ENCODE results near the gene GP5. TPM values are rescaled to one million over a fixed set of nuclear protein-coding genes. Genes with fewer than 3 reads are reported as not detected.

The GP5 gene
- polyA plus RNA-seq, 3 donors, result 0.12 TPM; not detected in 2

DNA sequence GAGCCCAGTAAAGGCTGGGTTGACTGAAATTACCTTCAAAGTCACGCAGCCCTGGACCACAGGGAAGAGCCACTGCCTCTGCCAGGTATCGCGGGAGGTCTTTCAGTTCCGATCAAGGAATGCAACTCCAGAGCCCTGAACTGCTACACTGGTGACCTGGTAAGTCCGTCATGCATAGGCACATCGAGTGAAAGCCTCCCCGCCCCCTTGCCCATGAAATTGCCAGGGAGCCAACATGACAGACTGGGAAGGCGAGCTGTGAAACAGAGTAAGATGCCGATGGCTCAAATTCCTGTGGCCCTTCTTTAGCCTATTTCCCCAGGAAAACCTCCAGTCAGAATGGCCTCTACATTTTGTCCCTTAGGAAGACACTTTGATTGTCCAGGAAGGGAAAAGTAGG is 2.3 kb upstream of the GP5 start:
- Mint-ChIP-seq H3K27ac (no peak overlapping the region), H3K36me3 (peaks cover 20 to 21% of the 10 kb centered on the region in 2 donors), H3K4me1 (peaks cover 21% of the 10 kb centered on the region), H3K9me3 (peaks cover 0 to 7% (median 2%) of the 10 kb centered on the region in 7 donors), H3K4me3 (no peak overlapping the region), H3K27me3 (ENCODE audit: low read depth in 3 of 3) (peaks cover 36 to 39% (median 37%) of the 10 kb centered on the region in 3 donors)
- TF ChIP-seq CTCF (IDR thresholded peaks at IDR 0.05), result no peak
- Histone ChIP-seq H3K4me2 (replicated peaks; ENCODE audit: extremely low read depth, low read length, poor library complexity, severe bottlenecking) (no peak overlapping the region), H3K4me1 (ENCODE audit: control insufficient read depth in 1 of 2, insufficient read depth in 2 of 2, low read length in 2 of 2) (peaks cover 18 to 20% of the 10 kb centered on the region in 2 donors), H4K20me1 (ENCODE audit: insufficient read depth, low read length) (no peaks in the 10 kb centered on the region), H3K27me3 (ENCODE audit: control insufficient read depth in 2 of 2, insufficient read depth in 2 of 2, low read length in 2 of 2) (peaks cover 23 to 37% of the 10 kb centered on the region in 2 donors), H3K9me3 (replicated peaks in 1 of 2; ENCODE audit: control insufficient read depth in 1 of 2, insufficient read depth in 1 of 2, low read length in 2 of 2) (peaks cover 0 to 15% of the 10 kb centered on the region in 2 donors), H2AFZ (ENCODE audit: insufficient read depth, low read depth, low read length, poor library complexity, severe bottlenecking) (no peak overlapping the region), H3K4me3 (replicated peaks in 1 of 3; ENCODE audit: low read depth in 2 of 3, low read length in 3 of 3) (no peak overlapping the region), H3K9ac (ENCODE audit: insufficient read depth, low read length, poor library complexity, severe bottlenecking) (no peak overlapping the region), H3K27ac (ENCODE audit: low read depth in 1 of 2, low read length in 2 of 2) (no peak overlapping the region), H3K79me2 (ENCODE audit: insufficient read depth, low read length) (no peaks in the 10 kb centered on the region), H3K36me3 (replicated peaks in 1 of 2; ENCODE audit: control insufficient read depth in 1 of 2, insufficient read depth in 2 of 2, low read length in 2 of 2) (peaks cover 3 to 26% of the 10 kb centered on the region in 2 donors)
- WGBS (ENCODE audit: insufficient coverage), result 98% methylated on average over 8 of the region's 9 CpGs
- intact Hi-C loops (cut with micrococcal nuclease), result loop anchor here in 1 of 2 donors (5.0 kb wide), 1 partner anchor 69 kb away; no protein-coding TSS in a partner anchor
- no peak for DNase-seq

DNA sequence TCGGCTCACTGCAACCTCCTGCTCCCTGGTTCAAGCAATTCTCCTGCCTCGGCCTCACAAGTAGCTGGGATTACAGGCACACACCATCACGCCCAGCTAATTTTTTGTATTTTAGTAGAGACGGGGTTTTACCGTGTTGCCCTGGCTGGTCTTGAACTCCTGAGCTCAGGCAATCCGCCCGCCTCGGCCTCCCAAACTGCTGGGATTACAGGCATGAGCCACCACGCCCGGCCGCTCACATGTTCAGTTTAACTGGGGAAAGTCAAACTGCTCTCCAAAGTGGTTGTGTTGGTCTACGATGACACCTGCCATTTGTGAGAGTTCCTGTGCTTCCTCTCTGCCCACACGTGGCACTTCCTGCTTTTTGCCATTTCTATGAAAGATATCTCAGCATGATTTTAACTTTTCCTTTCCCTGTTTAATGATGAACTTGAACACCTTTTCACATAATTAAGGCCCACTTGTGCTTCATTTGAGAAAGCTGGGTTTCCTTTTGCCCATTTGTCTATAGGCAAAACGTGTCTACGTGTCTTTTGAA is 877 bp upstream of the GP5 start:
- Histone ChIP-seq H3K27ac (ENCODE audit: low read depth in 1 of 2, low read length in 2 of 2) (no peak overlapping the region), H3K36me3 (replicated peaks in 1 of 2; ENCODE audit: control insufficient read depth in 1 of 2, insufficient read depth in 2 of 2, low read length in 2 of 2) (peaks cover 3 to 12% of the 10 kb centered on the region in 2 donors), H3K4me2 (replicated peaks; ENCODE audit: extremely low read depth, low read length, poor library complexity, severe bottlenecking) (no peak overlapping the region), H3K27me3 (ENCODE audit: control insufficient read depth in 2 of 2, insufficient read depth in 2 of 2, low read length in 2 of 2) (peaks cover 28 to 51% of the 10 kb centered on the region in 2 donors), H4K20me1 (ENCODE audit: insufficient read depth, low read length) (no peaks in the 10 kb centered on the region), H3K4me1 (ENCODE audit: control insufficient read depth in 1 of 2, insufficient read depth in 2 of 2, low read length in 2 of 2) (peaks cover 21 to 25% of the 10 kb centered on the region in 2 donors), H2AFZ (ENCODE audit: insufficient read depth, low read depth, low read length, poor library complexity, severe bottlenecking) (no peak overlapping the region), H3K9ac (ENCODE audit: insufficient read depth, low read length, poor library complexity, severe bottlenecking) (no peak overlapping the region), H3K79me2 (ENCODE audit: insufficient read depth, low read length) (no peaks in the 10 kb centered on the region), H3K9me3 (replicated peaks in 1 of 2; ENCODE audit: control insufficient read depth in 1 of 2, insufficient read depth in 1 of 2, low read length in 2 of 2) (peaks cover 0 to 15% of the 10 kb centered on the region in 2 donors), H3K4me3 (replicated peaks in 1 of 3; ENCODE audit: low read depth in 2 of 3, low read length in 3 of 3) (no peak overlapping the region)
- Mint-ChIP-seq H3K4me3 (peak overlapping the region in 1 of 2 donors; percentile 87), H3K27ac (no peak overlapping the region), H3K27me3 (ENCODE audit: low read depth in 3 of 3) (peaks cover 48 to 53% (median 49%) of the 10 kb centered on the region in 3 donors), H3K4me1 (peaks cover 27% of the 10 kb centered on the region), H3K9me3 (peaks cover 0 to 8% (median 4%) of the 10 kb centered on the region in 7 donors), H3K36me3 (peaks cover 9 to 11% of the 10 kb centered on the region in 2 donors)
- DNase-seq, result no peak
- intact Hi-C loops (cut with micrococcal nuclease), result loop anchor here (5.0 kb wide), 1 partner anchor 68 kb away; no protein-coding TSS in a partner anchor
- 97% methylated on average over 10 of the region's 15 CpGs for WGBS (ENCODE audit: insufficient coverage)
- no peak for TF ChIP-seq CTCF (IDR thresholded peaks at IDR 0.05)
